Adrenal gland (tissue), 12 donors: Measurements from ENCODE around the gene PSMD8. TPM values are rescaled to one million over a fixed set of nuclear protein-coding genes. Genes with fewer than 3 reads are reported as not detected.
"Not testable (repeated sequence)": the region's sequence is repeated elsewhere in the genome, so short reads cannot be mapped to it uniquely, and the experiment has no call there.

Source experiments
- DNase-seq, 7 donors: peaks; one replicate each; pipeline ENCODE4 v3.0.0-alpha.2; 2019 to 2020
- H3K27ac ChIP-seq, 5 donors: fragments of 200-600 bp; sonication (generic) in 4 of 5; 1 replicate in 3 of 5; 2 replicates in 2 of 5; pipeline versions ENCODE4 v1.5.1 to v1.8.0; 2016 to 2020; ENCODE audit warnings: mild to moderate bottlenecking in 1 of 5
- H3K27me3 ChIP-seq: fragments of 200-600 bp; 2 replicates; pipeline ENCODE4 v1.8.0; 2021
- H3K36me3 ChIP-seq, 2 donors: fragments of 200-600 bp; replicated peaks in 1 of 2; 1 replicate in 1 of 2; 2 replicates in 1 of 2; pipeline versions ENCODE4 v1.5.1 to v1.8.0; 2018 to 2022
- H3K4me1 ChIP-seq, 2 donors: fragments of 200-600 bp; replicated peaks in 1 of 2; 1 replicate in 1 of 2; 2 replicates in 1 of 2; pipeline versions ENCODE4 v1.5.1 to v1.8.0; 2018 to 2021
- H3K4me3 ChIP-seq, 4 donors: fragments of 200-600 bp; sonication (generic) in 3 of 4; one replicate each; pipeline ENCODE4 v1.5.1; 2016 to 2018
- H3K9me3 ChIP-seq, 3 donors: fragments of 200-600 bp; sonication (generic) in 1 of 3; replicated peaks in 1 of 3; 1 replicate in 2 of 3; 2 replicates in 1 of 3; pipeline versions ENCODE4 v1.5.1 to v1.8.0; 2016 to 2021
- POLR2A ChIP-seq, 2 donors: fragments of 450-650 bp; IDR thresholded peaks; one replicate each; pipeline ENCODE4 v1.6.1; 2017; ENCODE audit warnings: antibody characterized with exemption in 2 of 2, mild to moderate bottlenecking in 2 of 2, moderate library complexity in 1 of 2
- WGBS, 4 donors: extraction: QIAGEN DNeasy Blood & Tissue Kit in 2 of 4; methylation state at CpG; one replicate each; pipeline versions ENCODE4 v1.1.5 to v1.1.7; 2013 to 2017; 5-methylcytosine and 5-hydroxymethylcytosine counted together
- intact Hi-C, 2 donors: fragments of 100-400 bp; cut with DNase I; formaldehyde crosslinking; loops; one replicate each; pipeline versions ENCODE4 v1.14.1 to v1.15.0; 2022 to 2023
- polyA plus RNA-seq, 3 donors: library from polyadenylated mRNA; stranded (reverse); fragments of 200-250 nt in 2 of 3; fragments of 350-450 nt in 1 of 3; fragmentation: Illumina TruSeq in 1 of 3; extraction: RNeasy Lipid Tissue Mini Kit (QIAGEN cat#74804) in 1 of 3; gene quantifications; one replicate each; pipeline ENCODE4 v1.2.3, GENCODE V29; 2013 to 2014
- total RNA-seq, 9 donors: library from RNA; depleted of rRNA in 4 of 9; stranded (reverse); fragments of >200 nt in 4 of 9; fragments of 120-200 nt in 1 of 9; fragmentation: NEBNext Ultra II Directional in 1 of 9; extraction: Animal tissue kit (Norgen Biotek cat#: 25700) in 1 of 9; gene quantifications; one replicate each; pipeline versions ENCODE4 v1.1.0 to v1.2.4, GENCODE V29; 2013 to 2023
- TF ChIP-seq, protein P1 (sequence below), 6 experiments: fragments of 450-650 bp in 4 of 6; fragments of 200-600 bp in 2 of 6; sonication (generic) in 1 of 6; IDR thresholded peaks; 1 replicate in 5 of 6; 2 replicates in 1 of 6; pipeline versions ENCODE4 v1.5.1 to v1.8.0; 2016 to 2021; ENCODE audit warnings: antibody characterized with exemption in 6 of 6, mild to moderate bottlenecking in 2 of 6, moderate library complexity in 1 of 6
- donor health status: healthy with polysubstance abuse.
- donor health status: Bipolar disorder and iron deficiency.
- donor health status: DM: yes; HTN: yes; CAD: no.
- donor health status: DM: no; HTN: no; CAD: no.
- donor health status: DM: no; HTN: no; CAD: no.
- donor health status: DM: yes; HTN: yes; CAD: no.

PSMD8 gene
- total and polyA plus RNA-seq, 12 donors, result 53.1 to 330 (median 205) TPM

DNA sequence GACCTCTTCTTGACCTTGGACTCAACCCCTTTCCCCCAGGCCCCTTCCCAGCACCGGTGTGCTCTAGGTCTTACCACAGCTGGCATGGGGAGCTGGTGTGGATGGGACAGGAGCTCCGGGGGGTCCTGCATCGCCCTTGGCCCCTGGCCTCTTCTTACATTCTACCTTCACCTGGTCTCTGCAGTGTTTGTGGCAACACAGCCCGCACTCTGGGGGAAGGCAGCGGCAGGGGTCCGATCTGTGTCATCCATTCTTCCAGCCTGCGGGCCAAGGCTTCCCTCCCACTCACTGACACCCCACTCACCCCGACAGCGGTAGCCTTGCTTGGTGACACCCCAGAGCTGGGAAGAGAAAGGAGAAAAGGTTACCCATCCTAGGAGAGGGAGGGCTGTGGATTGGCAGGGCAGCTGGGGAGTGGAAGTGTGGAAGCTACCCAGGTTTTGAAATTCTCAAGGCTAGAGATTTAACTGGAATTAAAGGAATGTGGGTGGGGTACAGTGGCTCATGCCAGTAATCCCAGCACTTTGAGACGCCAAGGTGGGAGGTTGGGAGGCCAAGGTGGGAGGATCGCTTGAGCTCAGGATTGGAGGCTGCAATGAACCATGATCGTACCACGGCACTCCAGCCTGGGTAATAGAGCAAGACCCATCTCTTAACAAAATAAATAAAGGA is 36.8 kb downstream of the PSMD8 start:
- H3K36me3 ChIP-seq, result peaks cover 0 to 7% of the 10 kb centered on the region in 2 donors
- H3K4me3 ChIP-seq, result no peak overlapping the region
- H3K4me1 ChIP-seq, result no peaks in the 10 kb centered on the region
- no peaks in the 10 kb centered on the region for H3K27me3 ChIP-seq
- WGBS, 4 donors, result 79 to 83% (median 80%) methylated on average over 13 of the region's 13 CpGs
- no peaks in the 10 kb centered on the region for H3K9me3 ChIP-seq
- H3K27ac ChIP-seq, result no peak overlapping the region
- no peak for DNase-seq
- TF ChIP-seq, protein P1, sequence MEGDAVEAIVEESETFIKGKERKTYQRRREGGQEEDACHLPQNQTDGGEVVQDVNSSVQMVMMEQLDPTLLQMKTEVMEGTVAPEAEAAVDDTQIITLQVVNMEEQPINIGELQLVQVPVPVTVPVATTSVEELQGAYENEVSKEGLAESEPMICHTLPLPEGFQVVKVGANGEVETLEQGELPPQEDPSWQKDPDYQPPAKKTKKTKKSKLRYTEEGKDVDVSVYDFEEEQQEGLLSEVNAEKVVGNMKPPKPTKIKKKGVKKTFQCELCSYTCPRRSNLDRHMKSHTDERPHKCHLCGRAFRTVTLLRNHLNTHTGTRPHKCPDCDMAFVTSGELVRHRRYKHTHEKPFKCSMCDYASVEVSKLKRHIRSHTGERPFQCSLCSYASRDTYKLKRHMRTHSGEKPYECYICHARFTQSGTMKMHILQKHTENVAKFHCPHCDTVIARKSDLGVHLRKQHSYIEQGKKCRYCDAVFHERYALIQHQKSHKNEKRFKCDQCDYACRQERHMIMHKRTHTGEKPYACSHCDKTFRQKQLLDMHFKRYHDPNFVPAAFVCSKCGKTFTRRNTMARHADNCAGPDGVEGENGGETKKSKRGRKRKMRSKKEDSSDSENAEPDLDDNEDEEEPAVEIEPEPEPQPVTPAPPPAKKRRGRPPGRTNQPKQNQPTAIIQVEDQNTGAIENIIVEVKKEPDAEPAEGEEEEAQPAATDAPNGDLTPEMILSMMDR (IDR thresholded peaks at IDR 0.05), result no peak
- no peak for TF ChIP-seq POLR2A (IDR thresholded peaks at IDR 0.05)
- intact Hi-C loops, result no loop called here

DNA sequence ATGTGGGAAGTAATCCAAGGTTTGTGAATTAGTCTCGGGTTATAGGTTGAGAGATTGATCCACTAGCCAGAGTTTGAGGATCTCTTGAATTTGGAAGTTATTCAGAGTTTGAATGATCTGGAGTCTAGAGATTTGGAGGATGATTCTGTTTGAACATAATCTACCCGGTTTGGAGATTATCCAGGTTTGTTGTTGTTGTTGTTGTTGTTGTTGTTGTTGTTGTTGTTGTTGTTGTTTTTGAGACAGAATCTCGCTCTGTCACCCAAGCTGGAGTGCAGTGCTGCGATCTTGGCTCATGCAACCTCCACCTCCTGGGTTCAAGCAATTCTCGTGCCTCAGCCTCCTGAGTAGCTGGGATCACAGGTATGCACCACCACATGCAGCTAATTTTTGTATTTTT is 37.5 kb downstream of the PSMD8 start:
- WGBS, 4 donors, result 84 to 88% (median 85%) methylated on average over 5 of the region's 5 CpGs
- H3K4me1 ChIP-seq, intact Hi-C loops, H3K27me3 ChIP-seq, H3K4me3 ChIP-seq, DNase-seq, H3K36me3 ChIP-seq, H3K9me3 ChIP-seq, H3K27ac ChIP-seq: not testable (repeated sequence)

DNA sequence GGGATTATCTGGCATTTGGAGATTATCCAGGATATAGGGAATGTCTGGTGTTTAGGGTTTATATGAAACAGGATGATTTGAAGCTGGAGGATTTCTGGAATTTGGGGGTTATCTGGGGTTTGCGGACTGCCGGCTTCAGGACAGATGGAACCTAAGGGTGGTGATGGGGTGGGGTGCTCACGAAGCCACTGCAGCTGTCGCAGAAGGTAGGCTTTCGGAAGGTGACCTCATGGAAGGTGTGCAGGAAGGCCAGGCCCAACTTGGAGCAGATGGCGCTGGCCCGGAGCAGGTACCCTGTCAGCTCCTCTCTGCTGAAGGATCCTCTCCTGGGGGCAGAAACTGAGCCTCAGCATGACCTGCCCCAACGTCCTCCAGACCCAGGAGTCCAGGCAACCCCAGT is 38.1 kb downstream of the PSMD8 start:
- DNase-seq, result no peak
- 80 to 98% (median 91%) methylated on average over 2 to 8 of the region's 8 CpGs for WGBS, 4 donors
- H3K4me3 ChIP-seq, result no peak overlapping the region
- no peak for TF ChIP-seq POLR2A (IDR thresholded peaks at IDR 0.05)
- TF ChIP-seq, protein P1 (IDR thresholded peaks at IDR 0.05), result no peak
- H3K36me3 ChIP-seq, result no peaks in the 10 kb centered on the region
- intact Hi-C loops, result no loop called here
- H3K4me1 ChIP-seq, result peaks cover 0 to under 1% of the 10 kb centered on the region in 2 donors
- no peaks in the 10 kb centered on the region for H3K9me3 ChIP-seq
- H3K27me3 ChIP-seq, result no peaks in the 10 kb centered on the region
- no peak overlapping the region for H3K27ac ChIP-seq

DNA sequence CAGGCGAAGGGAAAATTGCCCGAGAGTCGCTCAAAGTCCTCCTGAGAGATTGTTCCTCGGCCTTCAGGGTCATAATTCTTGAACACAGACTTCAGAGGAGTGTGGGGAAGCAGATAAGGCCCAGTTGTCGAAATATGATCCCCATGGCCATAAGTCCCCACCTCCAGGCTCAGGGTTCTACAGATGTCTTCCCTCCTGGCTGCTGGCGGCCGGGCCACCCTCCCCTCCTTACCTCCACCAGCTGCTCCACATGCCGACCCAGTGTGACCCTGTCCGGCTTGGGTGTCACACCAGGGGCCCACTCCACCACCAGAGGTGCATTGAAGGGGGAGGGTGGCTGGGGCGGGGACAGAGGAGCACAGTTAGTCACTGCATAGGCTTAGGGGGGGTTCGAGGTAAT is 38.6 kb downstream of the PSMD8 start:
- H3K9me3 ChIP-seq, result no peaks in the 10 kb centered on the region
- H3K36me3 ChIP-seq, result no peaks in the 10 kb centered on the region
- H3K27ac ChIP-seq, result no peak overlapping the region
- intact Hi-C loops, result no loop called here
- DNase-seq, result no peak
- H3K27me3 ChIP-seq, result no peaks in the 10 kb centered on the region
- no peak for TF ChIP-seq POLR2A (IDR thresholded peaks at IDR 0.05)
- TF ChIP-seq, protein P1 (IDR thresholded peaks at IDR 0.05), result no peak
- H3K4me3 ChIP-seq, result no peak overlapping the region
- peaks cover 0 to 5% of the 10 kb centered on the region in 2 donors for H3K4me1 ChIP-seq
- 61 to 84% (median 65%) methylated on average over 7 to 11 of the region's 11 CpGs for WGBS, 4 donors

DNA sequence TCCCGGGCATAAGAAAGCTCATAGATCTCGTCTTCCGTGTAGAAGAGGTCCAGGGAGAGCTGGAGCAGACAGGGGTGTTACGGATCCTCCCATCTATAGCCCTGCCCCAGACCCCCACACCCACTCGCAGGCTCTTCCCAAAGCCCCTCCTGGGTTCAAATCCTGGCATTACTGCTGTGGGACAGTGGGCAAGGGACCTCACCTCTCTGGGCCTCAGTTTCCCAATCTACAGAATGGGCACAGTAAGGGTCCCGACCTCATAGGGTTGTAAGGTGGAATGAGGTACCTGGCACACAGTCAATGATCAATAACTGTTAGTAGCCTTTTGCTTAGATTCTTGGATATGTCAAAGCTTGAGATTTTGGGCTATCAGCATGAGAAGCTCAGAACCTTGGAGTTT is 39.0 kb downstream of the PSMD8 start:
- TF ChIP-seq, protein P1 (IDR thresholded peaks at IDR 0.05), result no peak
- no peak for TF ChIP-seq POLR2A (IDR thresholded peaks at IDR 0.05)
- intact Hi-C loops, result no loop called here
- H3K27ac ChIP-seq, result no peak overlapping the region

More for the DNA sequence above, 39.0 kb downstream of the PSMD8 start:
- Histone ChIP-seq H3K9me3 (no peaks in the 10 kb centered on the region), H3K27me3 (peaks cover 4% of the 10 kb centered on the region), H3K4me3 (no peak overlapping the region), H3K4me1 (peaks cover 0 to 10% of the 10 kb centered on the region in 2 donors), H3K36me3 (no peaks in the 10 kb centered on the region)
- WGBS, 4 donors, result 68 to 88% (median 84%) methylated on average over 5 to 6 of the region's 6 CpGs
- no peak for DNase-seq
